HepG2 (cell line): ENCODE results near the gene C19orf44. TPM values are rescaled to one million over a fixed set of nuclear protein-coding genes. Genes with fewer than 3 reads are reported as not detected.

Experiments
- ATAC-seq: fragments of 200-7000 bp; cut with Tn5 transposase; 3 replicates; pipeline ENCODE4 v1.9.1; 2020; ENCODE audit warnings: mild to moderate bottlenecking, moderate library complexity
- BruUV-seq: library from RNA; stranded (reverse); fragments of 400-500 nt; replicated peaks from 2 replicates; lab custom pipeline; 2021; lab: Mats Ljungman, UMichigan
- CTCF ChIA-PET: fragments of 300-600 bp; formaldehyde crosslinking; extraction: SDS; loops from one replicate; lab custom pipeline; 2021; ENCODE audit warnings: low total read pairs, inconsistent platforms, low intra/inter-chr PET ratio; lab: Yijun Ruan, JAX
- POLR2A ChIA-PET: fragments of 350-600 bp; sonication (Branson Sonifier 250); formaldehyde crosslinking; loops from one replicate; lab custom pipeline; 2020; ENCODE audit warnings: antibody characterized with exemption, inconsistent platforms; lab: Yijun Ruan, JAX
- DNase-seq: peaks from one replicate; pipeline ENCODE4 v3.0.0-alpha.2; 2015; ENCODE audit warnings: low spot score
- FAIRE-seq: peaks from 3 replicates; lab custom pipeline; 2011; peaks lifted over from hg19 to GRCh38; lab: Jason Lieb, UNC
- H2AFZ ChIP-seq: one replicate; pipeline ENCODE4 v1.6.1; 2011; ENCODE audit warnings: low read length, inconsistent platforms
- H3K27ac ChIP-seq: fragments of 300-600 bp; 3 replicates; pipeline ENCODE4 v1.8.0; 2011; ENCODE audit warnings: mixed run types, mild to moderate bottlenecking, mixed read lengths, low read length, inconsistent platforms; ENCODE audit not compliant: insufficient read depth; ENCODE audit errors: extremely low read length
- H3K27me3 ChIP-seq, 2 experiments: fragments of 200-600 bp in 1 of 2; 2 replicates in 1 of 2; 3 replicates in 1 of 2; pipeline versions ENCODE4 v1.6.0 to v1.8.0; 2011; ENCODE audit warnings: low read length in 2 of 2, mild to moderate bottlenecking in 2 of 2, moderate library complexity in 2 of 2, inconsistent platforms in 1 of 2; ENCODE audit not compliant: insufficient read depth in 2 of 2, control insufficient read depth in 1 of 2
- H3K36me3 ChIP-seq, 2 experiments: fragments of 200-600 bp in 1 of 2; replicated peaks in 1 of 2; 2 replicates in 1 of 2; 3 replicates in 1 of 2; pipeline versions ENCODE4 v1.5.1 to v1.8.0; 2011; ENCODE audit warnings: low read length in 2 of 2, inconsistent platforms in 1 of 2; ENCODE audit not compliant: insufficient read depth in 2 of 2, control insufficient read depth in 1 of 2
- H3K4me1 ChIP-seq: 2 replicates; pipeline ENCODE4 v1.5.1; 2012; ENCODE audit warnings: low read length, inconsistent platforms; ENCODE audit not compliant: insufficient read depth
- H3K4me2 ChIP-seq: 2 replicates; pipeline ENCODE4 v1.6.0; 2011; ENCODE audit warnings: low read depth, low read length, inconsistent platforms
- H3K4me3 ChIP-seq, 3 experiments: fragments of 200-600 bp in 1 of 3; sonication (generic), shearing (Covaris generic) in 1 of 3; replicated peaks in 1 of 3; 2 replicates each; pipeline ENCODE4 v1.5.1; 2011 to 2016; ENCODE audit warnings: low read length in 3 of 3, inconsistent platforms in 2 of 3, low read depth in 2 of 3, mild to moderate bottlenecking in 2 of 3, control low read depth in 1 of 3, mixed read lengths in 1 of 3; ENCODE audit not compliant: insufficient read depth in 1 of 3
- H3K79me2 ChIP-seq: one replicate; pipeline ENCODE4 v1.6.1; 2011; ENCODE audit warnings: low read length, inconsistent platforms; ENCODE audit not compliant: insufficient read depth
- H3K9ac ChIP-seq: 2 replicates; pipeline ENCODE4 v1.6.0; 2011; ENCODE audit warnings: mild to moderate bottlenecking, low read depth, low read length, inconsistent platforms; ENCODE audit not compliant: insufficient read depth
- H3K9me3 ChIP-seq: 2 replicates; pipeline ENCODE4 v1.5.1; 2012; ENCODE audit warnings: mild to moderate bottlenecking, low read length
- H4K20me1 ChIP-seq: 2 replicates; pipeline ENCODE4 v1.6.0; 2011; ENCODE audit warnings: inconsistent platforms, mild to moderate bottlenecking, low read length, moderate library complexity; ENCODE audit not compliant: insufficient read depth
- AGO2 ChIP-seq: fragments of 200-400 bp; formaldehyde crosslinking; optimal IDR thresholded peaks from 2 replicates; pipeline ENCODE3; 2017; ENCODE audit warnings: mild to moderate bottlenecking, low read depth, low read length, moderate library complexity
- CHD4 ChIP-seq: fragments of 200-600 bp; sonication (generic); IDR thresholded peaks from 2 replicates; pipeline ENCODE4 v1.7.0; 2017; ENCODE audit warnings: mild to moderate bottlenecking, low read length, borderline replicate concordance
- GABPB1 ChIP-seq: IDR thresholded peaks from 2 replicates; pipeline ENCODE4 v1.6.1; 2016; ENCODE audit warnings: mild to moderate bottlenecking, missing genetic modification reagents, moderate library complexity, missing compliant biosample characterization
- POLR2AphosphoS5 ChIP-seq: IDR thresholded peaks from 2 replicates; pipeline ENCODE4 v1.6.1; 2012; ENCODE audit warnings: low read depth, low read length
- RBFOX2 ChIP-seq: fragments of 200-400 bp; formaldehyde crosslinking; IDR thresholded peaks from 2 replicates; pipeline ENCODE4 v1.6.1; 2017; ENCODE audit warnings: low read depth, mild to moderate bottlenecking, low read length
- RBM22 ChIP-seq: fragments of 200-400 bp; formaldehyde crosslinking; optimal IDR thresholded peaks from 2 replicates; pipeline ENCODE3; 2017; ENCODE audit warnings: mild to moderate bottlenecking, low read length, moderate library complexity
- ZNF468 ChIP-seq: sonication (generic); formaldehyde crosslinking; IDR thresholded peaks from 2 replicates; pipeline ENCODE4 v1.8.0; 2022; ENCODE audit warnings: mild to moderate bottlenecking, moderate library complexity, missing genetic modification reagents
- WGBS: methylation state at CpG from one replicate; pipeline ENCODE4 v1.1.6; 2017; ENCODE audit warnings: low lambda C conversion rate; 5-methylcytosine and 5-hydroxymethylcytosine counted together
- in situ Hi-C: cut with HindIII; loops from 2 replicates; pipeline ENCODE4 v1.10.0; 2017; ENCODE audit warnings: low pct_unique_long_range_greater_than_20kb; ENCODE audit not compliant: extremely low pct_ligation_motif_present
- intact Hi-C: fragments of 100-400 bp; cut with micrococcal nuclease; formaldehyde crosslinking; loops from one replicate; pipeline ENCODE4 v1.10.0; 2022; ENCODE audit not compliant: unreplicated experiment
- polyA plus RNA-seq, 8 experiments: library from polyadenylated mRNA; depleted of rRNA in 3 of 8; stranded (reverse) in 7 of 8; unstranded in 1 of 8; fragments of >200 nt; fragmentation: Illumina TruSeq in 4 of 8; extraction: Trizol in 4 of 8; gene quantifications; 2 replicates each; pipeline versions ENCODE4 v1.2.1 to v1.2.3, GENCODE V29; 2011 to 2016; ENCODE audit warnings: low read depth in 4 of 8, missing spikeins in 1 of 8, mixed read lengths in 1 of 8; ENCODE audit not compliant: insufficient read depth in 1 of 8
- total RNA-seq, 5 experiments: library from RNA; depleted of rRNA; stranded (reverse); fragments of >200 nt; fragmentation: Illumina TruSeq; extraction: Trizol; gene quantifications; 2 replicates each; pipeline ENCODE4 v1.2.3, GENCODE V29; 2016; ENCODE audit warnings: low read depth in 1 of 5
- TF ChIP-seq, protein P1 (sequence below): sonication (generic); formaldehyde crosslinking; IDR thresholded peaks from 2 replicates; pipeline ENCODE4 v1.4.0; 2020; ENCODE audit warnings: mild to moderate bottlenecking, missing genetic modification reagents

The C19orf44 gene
- total and polyA plus RNA-seq, 2 of the 13 experiments (the other 11 are each of a cell fraction or from before 2014, with no cell fraction given): 3.2 to 4.3 TPM

DNA sequence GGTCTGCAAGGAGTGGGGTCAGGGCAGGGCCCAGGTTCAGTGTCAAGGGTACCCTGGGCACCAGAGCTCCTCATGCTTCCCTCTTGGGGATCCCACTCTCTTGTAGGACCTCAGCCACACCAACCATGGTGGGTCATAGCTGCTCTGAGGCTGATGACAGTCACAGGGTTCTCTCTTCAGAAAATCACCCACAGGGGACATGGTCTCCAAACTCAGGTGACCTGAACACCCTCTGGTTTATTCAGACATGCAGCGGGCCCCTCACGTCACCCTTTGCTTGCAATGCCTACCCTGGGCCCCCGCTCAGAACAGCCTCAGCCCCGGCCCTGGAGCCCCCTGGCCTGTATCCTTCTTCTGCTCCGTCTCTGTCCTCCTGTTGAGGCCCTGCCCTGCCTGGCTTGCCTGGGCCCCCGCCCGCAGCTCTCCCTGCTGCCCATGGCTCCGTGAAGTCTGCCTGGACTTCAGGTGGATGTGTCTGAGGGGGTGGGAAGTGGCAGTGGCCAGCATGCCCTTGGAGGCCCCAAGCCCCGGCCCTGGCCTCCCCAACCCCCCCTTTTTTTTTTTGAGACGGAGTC, 25.6 kb downstream of the C19orf44 start:
- no TSS peak for BruUV-seq
- TF ChIP-seq RBM22 (peak; percentile 61), AGO2 (peak; percentile 6), RBFOX2 (0 out of 2 replicates have a peak, but pooled peaks have one; percentile 25)
- TF ChIP-seq, protein P1, sequence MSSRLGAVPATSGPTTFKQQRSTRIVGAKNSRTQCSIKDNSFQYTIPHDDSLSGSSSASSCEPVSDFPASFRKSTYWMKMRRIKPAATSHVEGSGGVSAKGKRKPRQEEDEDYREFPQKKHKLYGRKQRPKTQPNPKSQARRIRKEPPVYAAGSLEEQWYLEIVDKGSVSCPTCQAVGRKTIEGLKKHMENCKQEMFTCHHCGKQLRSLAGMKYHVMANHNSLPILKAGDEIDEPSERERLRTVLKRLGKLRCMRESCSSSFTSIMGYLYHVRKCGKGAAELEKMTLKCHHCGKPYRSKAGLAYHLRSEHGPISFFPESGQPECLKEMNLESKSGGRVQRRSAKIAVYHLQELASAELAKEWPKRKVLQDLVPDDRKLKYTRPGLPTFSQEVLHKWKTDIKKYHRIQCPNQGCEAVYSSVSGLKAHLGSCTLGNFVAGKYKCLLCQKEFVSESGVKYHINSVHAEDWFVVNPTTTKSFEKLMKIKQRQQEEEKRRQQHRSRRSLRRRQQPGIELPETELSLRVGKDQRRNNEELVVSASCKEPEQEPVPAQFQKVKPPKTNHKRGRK: no peak
- H3K4me1 ChIP-seq: no peaks in the 10 kb centered on the region
- H2AFZ ChIP-seq: no peak overlapping the region
- H3K9ac ChIP-seq: no peak overlapping the region
- CTCF ChIA-PET: no interaction called here
- no peaks in the 10 kb centered on the region; a peak in 1 of 5 replicates for H3K27me3 ChIP-seq
- H3K27ac ChIP-seq: no peak overlapping the region
- ATAC-seq (no peak; the same call in 2 of the 3 replicates), DNase-seq (no peak), FAIRE-seq (no peak)
- in situ Hi-C loops: no loop called here
- H3K9me3 ChIP-seq: no peaks in the 10 kb centered on the region
- POLR2A ChIA-PET: no interaction called here
- H3K79me2 ChIP-seq: no peaks in the 10 kb centered on the region
- peaks cover 43 to 91% of the 10 kb centered on the region in 2 experiments for H3K36me3 ChIP-seq
- H4K20me1 ChIP-seq: no peaks in the 10 kb centered on the region
- no peak overlapping the region for H3K4me2 ChIP-seq
- 98% methylated on average over 10 of the region's 10 CpGs for WGBS
- intact Hi-C loops: no loop called here
- no peak overlapping the region for H3K4me3 ChIP-seq

DNA sequence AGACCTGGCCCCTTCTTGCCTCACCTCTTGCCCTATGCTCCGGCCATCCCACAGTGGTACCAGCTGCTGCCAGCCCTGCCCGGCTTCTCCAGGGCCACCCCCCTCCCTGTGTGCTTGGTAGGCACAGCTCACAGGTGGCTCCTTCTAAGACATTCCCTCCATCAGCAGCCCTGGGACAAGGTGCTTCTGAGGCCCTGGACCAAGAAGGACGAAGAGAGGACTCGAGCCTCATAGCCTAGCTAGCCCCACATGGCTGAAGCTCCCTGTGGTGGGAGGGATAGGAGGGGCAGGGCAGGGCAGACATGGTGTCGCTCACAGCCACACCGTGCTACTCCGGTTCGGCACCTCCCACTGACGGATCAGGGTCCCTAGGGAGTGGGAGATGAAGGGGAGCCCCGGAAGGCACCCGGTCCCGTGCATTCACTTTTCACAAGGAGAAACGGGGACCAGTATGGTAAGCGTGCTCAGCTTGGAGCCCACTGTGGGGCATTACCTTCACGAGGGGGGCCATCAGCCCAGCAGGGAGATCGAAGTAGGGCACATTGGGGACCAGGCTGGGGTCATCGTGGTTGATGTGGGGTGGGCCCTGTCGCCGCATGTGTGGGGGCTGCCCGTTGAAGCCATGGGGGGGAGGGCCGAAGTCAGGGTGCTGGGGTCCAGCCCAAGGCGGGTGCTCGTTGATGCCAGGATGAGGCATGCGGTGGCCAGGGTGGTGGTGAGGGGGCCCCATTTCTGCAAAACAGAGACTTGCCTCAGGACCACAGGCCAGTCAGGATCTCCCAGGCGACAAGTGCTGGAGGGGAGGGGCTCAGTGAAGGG, 26.6 kb downstream of the C19orf44 start:
- H2AFZ ChIP-seq: no peak overlapping the region
- intact Hi-C loops (no loop called here), in situ Hi-C loops (no loop called here)
- FAIRE-seq: no peak
- no peak for DNase-seq
- H3K4me2 ChIP-seq: no peak overlapping the region
- no peaks in the 10 kb centered on the region for H3K9me3 ChIP-seq
- TF ChIP-seq CHD4 (no peak), AGO2 (peak; percentile 48), RBFOX2 (0 out of 2 replicates have a peak, but pooled peaks have one; percentile 14), ZNF468 (no peak), POLR2AphosphoS5 (no peak), GABPB1 (CRISPR knock-in tag) (no peak)
- no TSS peak for BruUV-seq
- H3K79me2 ChIP-seq: no peaks in the 10 kb centered on the region
- H3K4me1 ChIP-seq: no peaks in the 10 kb centered on the region
- ChIA-PET POLR2A (no interaction called here), CTCF (no interaction called here)
- no peak overlapping the region for H3K27ac ChIP-seq
- WGBS: 97% methylated on average over 13 of the region's 25 CpGs
- no peaks in the 10 kb centered on the region; a peak in 1 of 5 replicates for H3K27me3 ChIP-seq
- peaks cover 43 to 92% of the 10 kb centered on the region in 2 experiments for H3K36me3 ChIP-seq
- H3K4me3 ChIP-seq: no peak overlapping the region
- no peak overlapping the region for H3K9ac ChIP-seq
- ATAC-seq: no peak
- H4K20me1 ChIP-seq: no peaks in the 10 kb centered on the region
